ENCODE results near the gene APBA2. TPM values are rescaled to one million over a fixed set of nuclear protein-coding genes. Genes with fewer than 3 reads are reported as not detected.
A peak's percentile ranks its signal among the peaks of the same experiment; 100 is the strongest.

APBA2 gene
- total RNA-seq, 6 experiments from 2014 or later, result 5.3 to 6.5 (median 6.1) TPM

- no peak for DNase-seq
- Mint-ChIP-seq H3K36me3 (ENCODE audit: low read depth) (no peaks in the 10 kb centered on the region), H3K9me3 (no peaks in the 10 kb centered on the region; the same call in none of the 2 replicates), H3K27me3 (ENCODE audit: insufficient read depth) (no peaks in the 10 kb centered on the region; the same call in none of the 2 replicates), H3K4me1 (ENCODE audit: low read depth) (peaks cover 24% of the 10 kb centered on the region), H3K4me3 (no peak overlapping the region), H3K27ac (no peak overlapping the region)
- TF ChIP-seq, protein P1, sequence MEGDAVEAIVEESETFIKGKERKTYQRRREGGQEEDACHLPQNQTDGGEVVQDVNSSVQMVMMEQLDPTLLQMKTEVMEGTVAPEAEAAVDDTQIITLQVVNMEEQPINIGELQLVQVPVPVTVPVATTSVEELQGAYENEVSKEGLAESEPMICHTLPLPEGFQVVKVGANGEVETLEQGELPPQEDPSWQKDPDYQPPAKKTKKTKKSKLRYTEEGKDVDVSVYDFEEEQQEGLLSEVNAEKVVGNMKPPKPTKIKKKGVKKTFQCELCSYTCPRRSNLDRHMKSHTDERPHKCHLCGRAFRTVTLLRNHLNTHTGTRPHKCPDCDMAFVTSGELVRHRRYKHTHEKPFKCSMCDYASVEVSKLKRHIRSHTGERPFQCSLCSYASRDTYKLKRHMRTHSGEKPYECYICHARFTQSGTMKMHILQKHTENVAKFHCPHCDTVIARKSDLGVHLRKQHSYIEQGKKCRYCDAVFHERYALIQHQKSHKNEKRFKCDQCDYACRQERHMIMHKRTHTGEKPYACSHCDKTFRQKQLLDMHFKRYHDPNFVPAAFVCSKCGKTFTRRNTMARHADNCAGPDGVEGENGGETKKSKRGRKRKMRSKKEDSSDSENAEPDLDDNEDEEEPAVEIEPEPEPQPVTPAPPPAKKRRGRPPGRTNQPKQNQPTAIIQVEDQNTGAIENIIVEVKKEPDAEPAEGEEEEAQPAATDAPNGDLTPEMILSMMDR (IDR thresholded peaks at IDR 0.05), result no peak
These were observed 73.6 kb downstream of the APBA2 start for GRCh38 chr15:28959326-28959725.

- no peak overlapping the region for H3K4me3 Mint-ChIP-seq
These were observed 75.2 kb downstream of the APBA2 start for GRCh38 chr15:28960979-28961378.

GRCh38 chr15:28961391-28961790 lies 75.6 kb downstream of the APBA2 start:
- Mint-ChIP-seq H3K4me3 (no peak overlapping the region), H3K27me3 (ENCODE audit: insufficient read depth) (no peaks in the 10 kb centered on the region; the same call in 1 of the 2 replicates), H3K27ac (no peak overlapping the region), H3K4me1 (ENCODE audit: low read depth) (peaks cover 7% of the 10 kb centered on the region), H3K9me3 (no peaks in the 10 kb centered on the region; the same call in none of the 2 replicates), H3K36me3 (ENCODE audit: low read depth) (no peaks in the 10 kb centered on the region)
- TF ChIP-seq, protein P1 (IDR thresholded peaks at IDR 0.05), result no peak
- no peak for DNase-seq

More at GRCh38 chr15:28960979-28961378, 75.2 kb downstream of the APBA2 start:
- H3K27me3 Mint-ChIP-seq (ENCODE audit: insufficient read depth), result no peaks in the 10 kb centered on the region; the same call in 1 of the 2 replicates
- H3K36me3 Mint-ChIP-seq (ENCODE audit: low read depth), result no peaks in the 10 kb centered on the region
- H3K4me1 Mint-ChIP-seq (ENCODE audit: low read depth), result peaks cover 11% of the 10 kb centered on the region
- H3K27ac Mint-ChIP-seq, result no peak overlapping the region
- TF ChIP-seq, protein P1 (IDR thresholded peaks at IDR 0.05), result no peak
- peak; percentile 44 for DNase-seq
- no peaks in the 10 kb centered on the region; the same call in none of the 2 replicates for H3K9me3 Mint-ChIP-seq

GRCh38 chr15:28962851-28963710 lies 77.3 kb downstream of the APBA2 start:
- Mint-ChIP-seq H3K27me3 (ENCODE audit: insufficient read depth) (no peaks in the 10 kb centered on the region; the same call in 1 of the 2 replicates), H3K36me3 (ENCODE audit: low read depth) (no peaks in the 10 kb centered on the region), H3K4me3 (no peak overlapping the region), H3K9me3 (no peaks in the 10 kb centered on the region; the same call in 1 of the 2 replicates), H3K4me1 (ENCODE audit: low read depth) (peaks cover 9% of the 10 kb centered on the region), H3K27ac (no peak overlapping the region)
- DNase-seq, result no peak
- TF ChIP-seq, protein P1 (IDR thresholded peaks at IDR 0.05), result no peak

GRCh38 chr15:28963711-28964081 lies 77.9 kb downstream of the APBA2 start:
- DNase-seq, result no peak
- Mint-ChIP-seq H3K4me3 (no peak overlapping the region), H3K9me3 (no peaks in the 10 kb centered on the region), H3K27ac (no peak overlapping the region), H3K27me3 (ENCODE audit: insufficient read depth) (no peaks in the 10 kb centered on the region; the same call in 1 of the 2 replicates), H3K36me3 (ENCODE audit: low read depth) (no peaks in the 10 kb centered on the region), H3K4me1 (ENCODE audit: low read depth) (peaks cover 15% of the 10 kb centered on the region)
- TF ChIP-seq, protein P1 (IDR thresholded peaks at IDR 0.05), result no peak
